ENCODE measurements around the gene RHEX.

Gene RHEX

DNA sequence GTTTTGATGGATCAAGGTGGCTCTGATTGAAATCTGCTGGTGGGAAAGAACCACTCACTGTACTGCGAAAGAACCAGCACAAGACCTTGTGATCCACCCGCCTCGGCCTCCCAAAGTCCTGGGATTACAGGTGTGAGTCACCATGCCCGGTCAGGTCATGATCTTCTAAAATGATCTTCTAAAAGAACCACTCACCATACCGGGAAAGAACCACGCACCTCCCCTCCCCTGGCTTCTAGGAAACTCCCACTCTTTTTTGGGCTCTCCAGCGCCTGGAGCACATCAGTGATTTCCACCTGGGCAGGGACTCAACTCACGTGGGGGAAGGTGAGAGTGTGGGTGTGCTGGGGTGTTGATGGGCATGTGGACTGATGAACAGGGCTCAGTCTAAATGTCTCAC lies 41.9 kb upstream of the RHEX start:
- TF ChIP-seq, protein P1, sequence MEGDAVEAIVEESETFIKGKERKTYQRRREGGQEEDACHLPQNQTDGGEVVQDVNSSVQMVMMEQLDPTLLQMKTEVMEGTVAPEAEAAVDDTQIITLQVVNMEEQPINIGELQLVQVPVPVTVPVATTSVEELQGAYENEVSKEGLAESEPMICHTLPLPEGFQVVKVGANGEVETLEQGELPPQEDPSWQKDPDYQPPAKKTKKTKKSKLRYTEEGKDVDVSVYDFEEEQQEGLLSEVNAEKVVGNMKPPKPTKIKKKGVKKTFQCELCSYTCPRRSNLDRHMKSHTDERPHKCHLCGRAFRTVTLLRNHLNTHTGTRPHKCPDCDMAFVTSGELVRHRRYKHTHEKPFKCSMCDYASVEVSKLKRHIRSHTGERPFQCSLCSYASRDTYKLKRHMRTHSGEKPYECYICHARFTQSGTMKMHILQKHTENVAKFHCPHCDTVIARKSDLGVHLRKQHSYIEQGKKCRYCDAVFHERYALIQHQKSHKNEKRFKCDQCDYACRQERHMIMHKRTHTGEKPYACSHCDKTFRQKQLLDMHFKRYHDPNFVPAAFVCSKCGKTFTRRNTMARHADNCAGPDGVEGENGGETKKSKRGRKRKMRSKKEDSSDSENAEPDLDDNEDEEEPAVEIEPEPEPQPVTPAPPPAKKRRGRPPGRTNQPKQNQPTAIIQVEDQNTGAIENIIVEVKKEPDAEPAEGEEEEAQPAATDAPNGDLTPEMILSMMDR (conservative IDR thresholded peaks at IDR 0.05): no peak
- H3K27ac ChIP-seq: no peak overlapping the region

DNA sequence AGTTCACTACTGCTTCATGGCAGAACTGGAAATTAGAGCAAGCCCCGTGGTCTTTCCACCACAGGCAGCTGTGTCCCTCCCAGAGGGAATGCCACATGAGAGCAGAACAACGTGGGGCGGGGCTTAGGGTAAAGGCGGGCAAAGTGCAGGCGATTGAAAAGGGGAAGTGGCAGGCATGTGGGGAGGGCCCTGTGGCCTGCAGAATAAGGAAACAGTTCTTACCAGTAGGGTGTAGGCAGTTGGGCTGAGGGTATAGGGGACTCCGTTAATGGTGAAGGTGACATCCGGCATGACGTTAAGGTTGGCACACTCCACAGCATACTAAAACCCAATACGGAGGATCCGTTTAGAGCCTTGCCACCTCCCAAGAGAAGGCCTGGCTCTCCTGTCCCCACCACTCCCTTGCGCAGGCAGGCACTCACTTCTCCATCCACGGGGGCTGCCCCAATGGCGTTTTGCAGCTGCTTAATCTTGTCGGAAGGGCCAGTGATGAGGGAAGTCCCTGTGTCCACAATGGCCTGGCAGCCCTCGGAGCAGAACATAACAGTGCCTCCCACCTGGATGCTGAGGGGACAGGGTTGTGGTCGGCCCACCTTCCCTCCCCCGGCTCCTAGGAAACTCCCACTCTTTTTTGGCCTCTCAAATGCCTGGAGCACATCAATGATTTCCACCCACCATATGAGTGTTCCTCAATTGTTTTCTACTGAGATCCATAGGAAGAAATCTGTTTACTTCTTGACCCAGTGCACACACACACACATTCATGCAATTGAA lies 40.7 kb upstream of the RHEX start:
- H3K27ac ChIP-seq: no peak overlapping the region
- TF ChIP-seq, protein P1 (conservative IDR thresholded peaks at IDR 0.05): no peak

DNA sequence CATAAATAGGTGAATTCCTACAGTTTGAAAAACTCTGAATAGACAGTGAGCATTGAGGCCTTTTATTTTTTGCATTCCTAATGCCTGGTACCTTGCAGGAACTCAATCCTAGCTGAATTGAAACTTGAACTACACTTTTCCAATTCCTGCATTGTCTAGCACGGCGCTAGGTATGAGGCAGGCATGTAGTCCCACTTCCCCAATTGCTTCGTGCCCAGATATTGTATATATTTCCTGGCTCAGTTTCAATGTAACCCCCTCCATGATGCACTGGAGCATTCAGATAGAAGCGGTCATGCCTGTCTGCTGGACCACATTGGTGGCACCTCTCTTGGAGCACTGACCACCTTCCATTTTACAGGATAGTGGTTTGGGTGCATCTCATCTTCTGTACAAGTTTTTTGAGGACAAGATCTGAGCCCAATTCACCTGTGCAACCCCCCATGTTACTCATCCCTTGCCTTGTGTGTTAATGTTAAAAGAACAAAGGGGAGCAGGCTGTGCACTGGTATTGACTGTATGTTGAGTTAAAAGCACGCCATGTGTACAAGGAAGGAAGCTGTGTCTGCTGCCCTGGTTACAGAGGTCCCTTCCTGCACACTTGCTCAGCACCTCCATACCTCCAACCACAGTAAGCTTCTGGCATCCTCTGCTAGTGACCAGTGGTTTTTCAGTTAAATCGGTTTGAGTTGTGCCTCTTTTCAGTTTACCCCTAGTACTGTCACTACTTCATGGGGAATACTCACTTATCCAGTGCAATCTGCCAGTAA lies 39.8 kb upstream of the RHEX start:
- H3K27ac ChIP-seq: no peak overlapping the region
- TF ChIP-seq, protein P1 (conservative IDR thresholded peaks at IDR 0.05): no peak

DNA sequence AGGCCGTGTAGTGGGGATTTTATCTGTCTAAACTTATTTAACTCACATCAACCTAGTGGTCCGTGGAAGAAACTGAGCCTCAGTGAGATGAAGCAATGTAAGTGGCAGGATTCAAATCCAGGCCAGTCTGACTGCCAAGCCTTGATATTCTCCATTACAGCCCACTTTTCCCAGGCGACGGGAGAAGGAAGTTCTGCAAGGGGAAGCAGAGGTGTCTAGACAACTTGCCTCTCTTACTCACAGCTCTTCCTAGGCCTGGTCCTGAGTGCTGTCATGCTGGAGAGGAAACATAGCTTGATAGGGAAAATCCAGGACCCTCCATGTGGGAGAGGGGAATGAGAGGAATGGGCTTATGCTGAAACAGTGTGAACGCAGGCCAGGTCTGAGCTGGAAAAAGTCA lies 38.4 kb upstream of the RHEX start:
- no peak overlapping the region for H3K27ac ChIP-seq
- TF ChIP-seq, protein P1 (conservative IDR thresholded peaks at IDR 0.05): no peak

DNA sequence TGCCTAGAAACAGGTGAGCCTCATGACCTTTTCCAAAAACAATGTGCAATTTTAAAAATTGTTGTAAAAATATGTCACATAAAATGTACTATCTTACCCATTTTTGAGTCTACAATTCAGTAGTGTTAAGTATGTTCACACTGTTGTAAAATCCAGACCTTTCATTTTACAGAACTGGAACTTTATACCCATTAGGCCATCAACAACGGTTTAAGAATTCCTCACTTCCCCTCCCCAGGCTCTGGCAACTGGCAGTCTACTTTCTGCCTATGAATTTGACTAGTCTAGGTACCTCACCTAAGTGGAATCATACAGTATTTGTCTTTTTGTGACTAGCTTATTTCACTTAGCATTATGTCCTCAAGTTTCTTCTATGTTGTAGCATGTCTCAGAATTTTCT lies 37.9 kb upstream of the RHEX start:
- no peak overlapping the region for H3K27ac ChIP-seq
- TF ChIP-seq, protein P1 (conservative IDR thresholded peaks at IDR 0.05): no peak

DNA sequence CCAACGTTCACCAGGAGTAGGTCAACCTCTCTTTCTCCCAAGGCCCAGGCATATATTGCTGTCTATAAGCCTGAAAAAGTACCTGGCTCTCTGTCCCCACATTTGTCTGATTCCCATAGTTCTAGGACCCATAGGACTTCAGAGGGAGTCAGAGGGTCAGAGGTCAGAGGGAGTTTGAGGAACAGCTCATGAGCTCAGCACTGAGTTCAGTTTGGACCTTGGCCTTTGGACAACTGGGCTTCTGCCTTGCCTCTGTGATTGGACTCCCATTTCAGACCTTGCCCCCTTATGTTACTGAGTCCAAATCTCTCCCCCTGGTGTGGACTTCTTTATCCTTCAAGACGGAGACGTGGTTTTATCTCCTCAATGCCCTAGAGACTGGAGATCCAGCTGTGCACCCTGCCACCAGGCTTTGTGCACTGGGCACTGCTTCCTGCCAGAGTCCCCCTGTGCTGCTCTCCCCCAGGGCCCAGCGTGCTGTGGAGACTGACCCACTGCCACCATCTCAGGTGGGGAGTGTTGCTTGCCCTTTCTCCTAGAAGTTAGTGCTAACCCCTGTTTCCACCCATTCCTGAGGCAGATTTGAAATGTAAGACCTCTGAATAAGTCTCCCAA lies 32.5 kb upstream of the RHEX start:
- TF ChIP-seq, protein P1 (conservative IDR thresholded peaks at IDR 0.05): no peak
- no peak overlapping the region for H3K27ac ChIP-seq

DNA sequence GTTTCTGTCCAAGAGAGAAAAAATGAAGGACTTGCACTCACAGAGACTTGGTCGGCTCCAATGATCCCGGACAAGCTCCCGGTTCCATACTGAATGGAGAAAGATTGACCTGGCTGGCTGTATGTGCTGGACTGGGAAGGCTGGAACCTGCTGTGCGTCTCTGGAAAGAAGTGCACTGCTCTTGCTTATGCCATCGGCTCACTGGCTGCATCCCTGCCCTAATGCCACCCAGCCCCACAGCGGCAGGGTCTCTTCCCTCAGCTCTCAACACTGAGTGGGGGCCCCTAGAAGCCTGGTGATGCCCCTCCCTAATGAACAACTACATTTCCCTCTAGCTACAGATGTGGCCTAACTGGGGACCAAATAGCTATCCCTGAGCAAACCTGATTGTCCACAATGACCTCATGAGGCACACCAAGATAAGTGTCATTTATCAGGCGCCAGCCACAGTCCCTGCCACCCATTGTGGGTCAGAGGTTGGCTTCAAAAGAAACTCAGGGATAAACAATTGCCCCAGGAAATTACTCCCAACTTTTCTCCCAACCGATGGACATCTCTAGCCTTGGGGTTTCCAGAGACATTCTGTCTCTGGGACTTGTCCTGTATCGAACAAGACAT lies 31.9 kb upstream of the RHEX start:
- TF ChIP-seq, protein P1 (conservative IDR thresholded peaks at IDR 0.05): no peak
- H3K27ac ChIP-seq: no peak overlapping the region

Measured in VCaP (cell line).